Lung (tissue), 12 donors: ENCODE results near the gene RCC2. TPM values are rescaled to one million over a fixed set of nuclear protein-coding genes. Genes with fewer than 3 reads are reported as not detected.
"Not testable (repeated sequence)": the region's sequence is repeated elsewhere in the genome, so short reads cannot be mapped to it uniquely, and the experiment has no call there.

Experiments
- ATAC-seq: fragments of 200-7000 bp; cut with Tn5 transposase; one replicate; pipeline ENCODE4 v1.9.1; 2020; ENCODE audit warnings: moderate number of reproducible peaks; ENCODE audit not compliant: insufficient read depth, low FRiP score
- DNase-seq, 3 donors: peaks; one replicate each; pipeline ENCODE4 v3.0.0-alpha.2; 2013 to 2017
- H3K27ac ChIP-seq, 2 donors: one replicate each; pipeline ENCODE4 v1.5.1; 2013; ENCODE audit warnings: mild to moderate bottlenecking in 2 of 2, moderate library complexity in 2 of 2, control low read depth in 1 of 2, inconsistent platforms in 1 of 2, low read depth in 1 of 2, low read length in 1 of 2
- H3K27me3 ChIP-seq, 3 donors: one replicate each; pipeline ENCODE4 v1.5.1; 2013; ENCODE audit warnings: low read length in 2 of 3; ENCODE audit not compliant: control insufficient read depth in 3 of 3, insufficient read depth in 3 of 3
- H3K36me3 ChIP-seq, 4 donors: one replicate each; pipeline ENCODE4 v1.5.1; 2013; ENCODE audit warnings: low read length in 4 of 4, mild to moderate bottlenecking in 1 of 4, moderate library complexity in 1 of 4; ENCODE audit not compliant: control insufficient read depth in 4 of 4, insufficient read depth in 4 of 4
- H3K4me1 ChIP-seq, 5 donors: one replicate each; pipeline ENCODE4 v1.5.1; 2013; ENCODE audit warnings: low read length in 5 of 5, mild to moderate bottlenecking in 2 of 5, moderate library complexity in 1 of 5; ENCODE audit not compliant: control insufficient read depth in 5 of 5, insufficient read depth in 5 of 5
- H3K4me3 ChIP-seq: one replicate; pipeline ENCODE4 v1.5.1; 2013; ENCODE audit warnings: mild to moderate bottlenecking, control low read depth, moderate library complexity
- H3K9ac ChIP-seq, 2 donors: one replicate each; pipeline ENCODE4 v1.5.1; 2013; ENCODE audit warnings: low read length in 2 of 2, control low read depth in 1 of 2; ENCODE audit not compliant: insufficient read depth in 1 of 2
- H3K9me3 ChIP-seq, 4 donors: one replicate each; pipeline ENCODE4 v1.5.1; 2013; ENCODE audit warnings: low read length in 3 of 4, mild to moderate bottlenecking in 1 of 4, moderate library complexity in 1 of 4; ENCODE audit not compliant: control insufficient read depth in 4 of 4, insufficient read depth in 3 of 4
- CTCF ChIP-seq: IDR thresholded peaks from 2 replicates; pipeline ENCODE4 v1.5.1; 2012; ENCODE audit warnings: mild to moderate bottlenecking; ENCODE audit errors: control extremely low read depth, extremely low read depth
- WGBS, 2 donors: extraction: QIAGEN DNeasy Blood & Tissue Kit; methylation state at CpG; one replicate each; pipeline ENCODE4 v1.1.7; 2013; 5-methylcytosine and 5-hydroxymethylcytosine counted together
- polyA plus RNA-seq, 2 donors: library from polyadenylated mRNA; stranded (reverse); fragments of 200-250 nt; gene quantifications; one replicate each; pipeline ENCODE4 v1.2.1, GENCODE V29; 2013
- total RNA-seq, 2 donors: library from RNA; depleted of rRNA in 1 of 2; stranded (reverse); fragments of >200 nt in 1 of 2; gene quantifications; one replicate each; pipeline ENCODE4 v1.2.1, GENCODE V29; 2014 to 2021
- donor health status: control.
- donor health status: control.
- donor health status: Bipolar disorder and iron deficiency.
- donor health status: healthy.
- donor health status: DM: yes; HTN: yes; CAD: no.

RCC2 gene
- total and polyA plus RNA-seq, 4 donors, result 31.9 to 51.2 (median 38.5) TPM

DNA sequence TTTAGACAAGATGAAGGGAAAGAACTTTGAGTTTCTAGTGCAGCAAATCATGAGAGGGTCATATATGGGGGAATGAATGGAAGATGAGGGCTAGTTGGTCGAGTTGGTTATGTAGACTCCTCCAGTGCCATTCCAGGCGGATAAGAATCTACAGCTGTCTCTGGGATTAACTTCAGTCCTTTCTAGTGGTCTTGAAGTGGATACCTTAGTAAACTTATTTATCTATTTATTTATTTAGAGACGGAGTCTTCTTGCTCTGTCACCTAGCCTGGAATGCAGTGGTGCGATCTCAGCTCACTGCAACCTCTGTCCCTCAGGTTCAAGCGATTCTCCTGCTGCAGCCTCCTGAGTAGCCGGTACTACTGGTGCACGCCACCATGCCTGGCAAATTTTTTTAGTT lies 41.4 kb upstream of the RCC2 start:
- DNase-seq, result no peak
- 83 to 85% methylated on average over 7 of the region's 7 CpGs for WGBS, 2 donors

DNA sequence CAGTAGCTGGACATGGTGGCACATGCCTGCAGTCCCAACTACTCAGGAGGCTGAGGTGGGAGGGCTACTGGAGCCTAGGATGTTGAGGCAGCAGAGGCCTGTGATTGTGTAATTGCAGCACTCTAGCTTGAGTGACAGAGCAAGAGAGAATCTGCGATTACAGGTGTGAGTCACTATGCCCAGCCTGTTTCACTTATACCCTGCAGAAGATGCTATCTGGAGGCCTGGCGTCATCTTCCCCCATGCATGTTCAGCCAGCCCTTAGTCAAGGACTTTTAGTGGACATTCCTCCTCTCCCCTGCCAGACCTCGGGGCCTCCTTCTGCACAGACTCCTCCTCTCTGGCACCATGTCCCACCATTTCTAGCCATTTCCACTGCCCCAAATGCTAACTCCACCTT lies 36.3 kb upstream of the RCC2 start:
- Histone ChIP-seq H3K36me3 (no peaks in the 10 kb centered on the region), H3K9me3 (no peaks in the 10 kb centered on the region), H3K4me3 (no peak overlapping the region), H3K27me3 (no peaks in the 10 kb centered on the region), H3K27ac (peak overlapping the region in 1 of 2 donors; percentile 29), H3K9ac (no peak overlapping the region), H3K4me1 (no peaks in the 10 kb centered on the region)
- 52 to 72% methylated on average over 3 of the region's 3 CpGs for WGBS, 2 donors
- ATAC-seq (no peak), DNase-seq (no peak)
- no peak for TF ChIP-seq CTCF

More for the DNA sequence above, 41.4 kb upstream of the RCC2 start:
- TF ChIP-seq CTCF, result no peak
- no peak overlapping the region for H3K4me3 ChIP-seq
- no peaks in the 10 kb centered on the region for H3K9me3 ChIP-seq
- no peaks in the 10 kb centered on the region for H3K27me3 ChIP-seq
- no peak for ATAC-seq
- H3K27ac ChIP-seq, result no peak overlapping the region
- H3K9ac ChIP-seq, result no peak overlapping the region
- H3K4me1 ChIP-seq, result no peaks in the 10 kb centered on the region
- no peaks in the 10 kb centered on the region for H3K36me3 ChIP-seq

GRCh38 chr1:17474836-17475555 lies 35.5 kb upstream of the RCC2 start:
- H3K36me3 ChIP-seq, H3K9me3 ChIP-seq, H3K4me1 ChIP-seq, H3K9ac ChIP-seq, H3K27ac ChIP-seq, H3K27me3 ChIP-seq, DNase-seq, ATAC-seq, H3K4me3 ChIP-seq: not testable (repeated sequence)
- 86 to 90% methylated on average over 20 of the region's 20 CpGs for WGBS, 2 donors

- Histone ChIP-seq H3K36me3 (no peaks in the 10 kb centered on the region), H3K4me3 (no peak overlapping the region), H3K27ac (no peak overlapping the region), H3K4me1 (no peaks in the 10 kb centered on the region), H3K27me3 (no peaks in the 10 kb centered on the region), H3K9ac (no peak overlapping the region), H3K9me3 (no peaks in the 10 kb centered on the region)
- DNase-seq (no peak), ATAC-seq (no peak)
- no peak for TF ChIP-seq CTCF
- 80 to 88% methylated on average over 5 of the region's 5 CpGs for WGBS, 2 donors
Measured at GRCh38 chr1:17472814-17473213, 33.3 kb upstream of the RCC2 start.
